A549 (cell line): ENCODE data around the gene BPIFB4. TPM values are rescaled to one million over a fixed set of nuclear protein-coding genes. Genes with fewer than 3 reads are reported as not detected.
"Not testable (repeated sequence)": the region's sequence is repeated elsewhere in the genome, so short reads cannot be mapped to it uniquely, and the experiment has no call there.

Experiments
- ATAC-seq, 2 experiments: fragments of 200-7000 bp in 1 of 2; fragments of >200 bp in 1 of 2; cut with Nextera tagmentation in 1 of 2; cut with Tn5 transposase in 1 of 2; 3 replicates each; pipeline versions ENCODE4 v1.8.0 to v1.9.1; 2018 to 2020; ENCODE audit warnings: mild to moderate bottlenecking in 1 of 2, moderate library complexity in 1 of 2
- CTCF ChIA-PET: fragments of 300-600 bp; sonication (Branson Sonifier 250); formaldehyde crosslinking; extraction: SDS; loops from one replicate; lab custom pipeline; 2021; ENCODE audit warnings: antibody characterized with exemption, inconsistent platforms; lab: Yijun Ruan, JAX
- POLR2A ChIA-PET: fragments of 350-600 bp; formaldehyde crosslinking; extraction: SDS; loops from one replicate; lab custom pipeline; 2021; ENCODE audit warnings: antibody characterized with exemption, inconsistent platforms; lab: Yijun Ruan, JAX
- DNase-seq, 2 experiments: peaks; one replicate each; pipeline versions ENCODE4 v3.0.0 to v3.0.0-alpha.2; 2011 to 2016; ENCODE audit warnings: low read depth in 1 of 2, low spot score in 1 of 2
- FAIRE-seq: peaks from 2 replicates; lab custom pipeline; 2011; peaks lifted over from hg19 to GRCh38; lab: Jason Lieb, UNC
- H3K27ac ChIP-seq, 2 experiments: fragments of >200 bp; sonication (Bioruptor Twin); formaldehyde crosslinking; 3 replicates each; pipeline ENCODE4 v1.5.1; 2016 to 2017
- H3K4me1 ChIP-seq: fragments of >200 bp; sonication (Bioruptor Twin); formaldehyde crosslinking; 3 replicates; pipeline ENCODE4 v1.6.1; 2016
- H3K4me2 ChIP-seq: fragments of >200 bp; sonication (Bioruptor Twin); formaldehyde crosslinking; 3 replicates; pipeline ENCODE4 v1.6.1; 2016
- H3K4me3 ChIP-seq: fragments of >200 bp; sonication (Bioruptor Twin); formaldehyde crosslinking; 3 replicates; pipeline ENCODE4 v1.5.1; 2016
- H3K9me3 ChIP-seq: fragments of >200 bp; sonication (Bioruptor Twin); formaldehyde crosslinking; 3 replicates; pipeline ENCODE4 v1.6.1; 2016
- BCL3 ChIP-seq: fragments of >200 bp; sonication (Bioruptor Twin); formaldehyde crosslinking; IDR thresholded peaks from 3 replicates; pipeline ENCODE4 v1.6.1; 2016
- CHD4 ChIP-seq: fragments of 200-600 bp; sonication (generic); IDR thresholded peaks from 2 replicates; pipeline ENCODE4 v1.6.1; 2016; ENCODE audit warnings: antibody characterized with exemption, mild to moderate bottlenecking, borderline replicate concordance
- CTCF ChIP-seq: fragments of >200 bp; sonication (Bioruptor Twin); formaldehyde crosslinking; IDR thresholded peaks from 3 replicates; pipeline ENCODE4 v1.5.1; 2016
- EHF ChIP-seq: fragments of 250-450 bp; sonication (Bioruptor Pico); IDR thresholded peaks from 2 replicates; pipeline ENCODE4 v1.5.0; 2020; ENCODE audit warnings: mild to moderate bottlenecking
- EP300 ChIP-seq, 2 experiments: fragments of >200 bp; sonication (Bioruptor Twin); formaldehyde crosslinking; IDR thresholded peaks; 2 replicates in 1 of 2; 3 replicates in 1 of 2; pipeline ENCODE4 v1.6.1; 2016 to 2017
- FOSB ChIP-seq: fragments of 250-450 bp; sonication (Bioruptor Pico); IDR thresholded peaks from 2 replicates; pipeline ENCODE4 v1.5.0; 2020; ENCODE audit warnings: mild to moderate bottlenecking, moderate library complexity
- MAX ChIP-seq: IDR thresholded peaks from 2 replicates; pipeline ENCODE4 v1.6.1; 2012
- MYC ChIP-seq: IDR thresholded peaks from 2 replicates; pipeline ENCODE4 v1.6.1; 2012; ENCODE audit warnings: mild to moderate bottlenecking, inconsistent platforms, low read length, improper control_type of control experiment, borderline replicate concordance
- NPAS2 ChIP-seq: fragments of 250-450 bp; sonication (Bioruptor Pico); IDR thresholded peaks from 2 replicates; pipeline ENCODE4 v1.8.0; 2022; ENCODE audit warnings: mild to moderate bottlenecking, moderate library complexity, borderline replicate concordance
- NR3C1 ChIP-seq: fragments of >200 bp; sonication (Bioruptor Twin); formaldehyde crosslinking; IDR thresholded peaks from 3 replicates; pipeline ENCODE4 v1.6.1; 2017
- PBX3 ChIP-seq: IDR thresholded peaks from 2 replicates; pipeline ENCODE4 v1.6.1; 2012
- RAD21 ChIP-seq, 2 experiments: fragments of >200 bp in 1 of 2; sonication (Bioruptor Twin) in 1 of 2; formaldehyde crosslinking in 1 of 2; IDR thresholded peaks in 1 of 2; conservative IDR thresholded peaks in 1 of 2; 2 replicates in 1 of 2; 3 replicates in 1 of 2; pipeline ENCODE4 v1.6.1; 2012 to 2018; ENCODE audit warnings: inconsistent platforms in 1 of 2
- RCOR1 ChIP-seq: fragments of 150-350 bp; IDR thresholded peaks from 2 replicates; pipeline ENCODE4 v1.6.1; 2014; ENCODE audit warnings: antibody characterized with exemption, low read length, low read depth
- RFX5 ChIP-seq: fragments of 450-650 bp; IDR thresholded peaks from 2 replicates; pipeline ENCODE4 v1.7.1; 2014; ENCODE audit warnings: antibody characterized with exemption, mild to moderate bottlenecking, moderate library complexity
- SMC3 ChIP-seq: fragments of >200 bp; sonication (Bioruptor Twin); formaldehyde crosslinking; IDR thresholded peaks from 3 replicates; pipeline ENCODE4 v1.6.1; 2018; ENCODE audit warnings: inconsistent platforms
- TP53 ChIP-seq: fragments of 250-450 bp; sonication (Bioruptor Pico); IDR thresholded peaks from 2 replicates; pipeline ENCODE4 v1.5.0; 2021; ENCODE audit warnings: mild to moderate bottlenecking, moderate library complexity
- USF2 ChIP-seq: fragments of 450-650 bp; IDR thresholded peaks from 2 replicates; pipeline ENCODE4 v1.6.1; 2014; ENCODE audit warnings: antibody characterized with exemption
- ZFP36 ChIP-seq: fragments of 450-650 bp; IDR thresholded peaks from 2 replicates; pipeline ENCODE4 v1.6.1; 2014; ENCODE audit warnings: borderline replicate concordance; ENCODE audit not compliant: partially characterized antibody
- WGBS: methylation state at CpG from one replicate; pipeline ENCODE4 v1.1.6; 2017; ENCODE audit errors: missing lambda C conversion rate; 5-methylcytosine and 5-hydroxymethylcytosine counted together
- polyA plus RNA-seq, 4 experiments: library from polyadenylated mRNA; depleted of rRNA in 3 of 4; stranded (reverse); fragments of >200 nt; fragmentation: RNase III in 1 of 4; extraction: RNeasy Plus Mini Kit Qiagen cat#74134 plus additional on column Dnase treatment in 1 of 4; gene quantifications; 2 replicates in 3 of 4; 3 replicates in 1 of 4; pipeline ENCODE4 v1.2.3, GENCODE V29; 2011 to 2017

Gene BPIFB4
- polyA plus RNA-seq, 2 of the 4 experiments (the other 2 are of a cell fraction) = not detected

GRCh38 chr20:33093582-33093981, 14.1 kb downstream of the BPIFB4 start:
- no peak for TF ChIP-seq TP53 (CRISPR knock-in tag)
- TF ChIP-seq FOSB (CRISPR knock-in tag) = no peak
- TF ChIP-seq BCL3 = no peak
- no peak for TF ChIP-seq PBX3
- TF ChIP-seq EHF = no peak
- no peak for TF ChIP-seq NPAS2
- TF ChIP-seq RFX5 = no peak
- TF ChIP-seq NR3C1 = no peak
- TF ChIP-seq RAD21 (conservative IDR thresholded peaks at IDR 0.05 in 1 of 2, IDR thresholded peaks at IDR 0.05 in 1 of 2) = no peak
- TF ChIP-seq CHD4 = no peak
- no peak for TF ChIP-seq ZFP36
- TF ChIP-seq EP300 (IDR thresholded peaks at IDR 0.05) = no peak
- no peak for TF ChIP-seq MYC
- WGBS = 0% methylated on average over 1 of the region's 1 CpG
- Histone ChIP-seq H3K4me1 (no peaks in the 10 kb centered on the region), H3K27ac (no peak overlapping the region), H3K4me3 (no peak overlapping the region), H3K4me2 (no peak overlapping the region), H3K9me3 (no peaks in the 10 kb centered on the region)
- ChIA-PET POLR2A (no interaction called here), CTCF (interaction anchor here (3.9 kb wide), 1 partner anchor 191 kb away, joined by 49 read pairs; no protein-coding TSS in a partner anchor)
- DNase-seq (no peak), ATAC-seq (no peak), FAIRE-seq (no peak)

- FAIRE-seq = peak; percentile 56
- TF ChIP-seq RCOR1 (no peak), RFX5 (no peak)
- TF ChIP-seq, all 56 proteins: peak for 0
- Histone ChIP-seq H3K4me1 (no peaks in the 10 kb centered on the region), H3K9me3 (no peaks in the 10 kb centered on the region), H3K4me2 (no peak overlapping the region), H3K4me3 (no peak overlapping the region), H3K27ac (no peak overlapping the region)
- ATAC-seq (no peak), DNase-seq (no peak)
- CTCF ChIA-PET = interaction anchor here (0.8 to 3.9 kb wide), 19 partner anchors 9 to 973 kb away, joined by 3 to 49 read pairs (median 4); no protein-coding TSS in a partner anchor
- POLR2A ChIA-PET = no interaction called here
- 84% methylated on average over 3 of the region's 5 CpGs for WGBS
Measured at GRCh38 chr20:33095249-33095648, 15.8 kb downstream of the BPIFB4 start.

GRCh38 chr20:33095902-33096584, 16.6 kb downstream of the BPIFB4 start:
- FAIRE-seq (peak; percentile 90), ATAC-seq (peak; percentile 75 to 96), DNase-seq (peak; percentile 81 to 90)
- POLR2A ChIA-PET = interaction anchor here (0.6 kb wide), 1 partner anchor 115 kb away, joined by 3 read pairs; no protein-coding TSS in a partner anchor
- 2% methylated on average over 6 of the region's 6 CpGs for WGBS
- H3K4me3 ChIP-seq, H3K9me3 ChIP-seq, H3K4me1 ChIP-seq, H3K27ac ChIP-seq, H3K4me2 ChIP-seq: not testable (repeated sequence)
- peak; percentile 99 for TF ChIP-seq CTCF
- peak; percentile 97 for TF ChIP-seq RAD21 (conservative IDR thresholded peaks at IDR 0.05 in 1 of 2, IDR thresholded peaks at IDR 0.05 in 1 of 2)
- TF ChIP-seq MAX = peak; percentile 43; the same call in 1 of the 2 replicates
- TF ChIP-seq USF2 = peak; percentile 41; the same call in 1 of the 2 replicates
- peak; percentile 97 for TF ChIP-seq SMC3
- CTCF ChIA-PET = interaction anchor here (0.6 to 3.9 kb wide), 47 partner anchors 9 to 973 kb away, joined by 3 to 49 read pairs (median 4); no protein-coding TSS in a partner anchor
